Stimulated activated effector memory CD8-positive, alpha-beta T cell treated with anti-CD3 and anti-CD28 coated beads, Interleukin-12 subunit alpha, Interleukin-12 subunit beta, amount 100 ng/mL, for 72 hours (primary cell): ENCODE data around the gene UBAC2.

Experiments
- ATAC-seq: fragments of 150-1000 bp; cut with Tn5 transposase; 2 replicates; pipeline ENCODE4 v1.10.0; 2021
- DNase-seq, 2 donors: peaks; one replicate each; pipeline ENCODE4 v3.0.0; 2021 to 2022; ENCODE audit warnings: low spot score in 2 of 2
- H3K27ac Mint-ChIP-seq: one replicate; pipeline ENCODE4 v1.8.0; 2022; ENCODE audit warnings: mild to moderate bottlenecking, mixed read lengths
- H3K36me3 Mint-ChIP-seq: one replicate; pipeline ENCODE4 v1.8.0; 2022; ENCODE audit warnings: mild to moderate bottlenecking, mixed read lengths
- H3K4me1 Mint-ChIP-seq: one replicate; pipeline ENCODE4 v1.8.0; 2022; ENCODE audit warnings: mixed read lengths
- H3K4me3 Mint-ChIP-seq: one replicate; pipeline ENCODE4 v1.8.0; 2022; ENCODE audit warnings: mild to moderate bottlenecking, mixed read lengths
- H3K9me3 Mint-ChIP-seq: one replicate; pipeline ENCODE4 v1.8.0; 2022; ENCODE audit warnings: mixed read lengths

Gene UBAC2

GRCh38 chr13:99322297-99323103 is 121.8 kb downstream of the UBAC2 start:
- DNase-seq (peak in 1 of 2 donors; percentile 64), ATAC-seq (peak; percentile 94)
- no peaks in the 10 kb centered on the region for H3K9me3 Mint-ChIP-seq
- peaks cover 58% of the 10 kb centered on the region for H3K4me1 Mint-ChIP-seq
- H3K4me3 Mint-ChIP-seq, result peak overlapping the region; percentile 44
- H3K27ac Mint-ChIP-seq, result peak overlapping the region; percentile 91
- peaks cover 48% of the 10 kb centered on the region for H3K36me3 Mint-ChIP-seq

- no peak for ATAC-seq
- Mint-ChIP-seq H3K36me3 (peaks cover 38% of the 10 kb centered on the region), H3K4me3 (peak overlapping the region; percentile 44), H3K4me1 (peaks cover 58% of the 10 kb centered on the region), H3K9me3 (no peaks in the 10 kb centered on the region), H3K27ac (peak overlapping the region; percentile 91)
- DNase-seq, result peak in 1 of 2 donors; percentile 40
These were observed 122.8 kb downstream of the UBAC2 start for GRCh38 chr13:99323488-99323887.

GRCh38 chr13:99326012-99326411 is 125.4 kb downstream of the UBAC2 start:
- ATAC-seq (no peak), DNase-seq (no peak)
- Mint-ChIP-seq H3K9me3 (no peaks in the 10 kb centered on the region), H3K4me1 (peaks cover 55% of the 10 kb centered on the region), H3K27ac (peak overlapping the region; percentile 51), H3K4me3 (peak overlapping the region; percentile 27), H3K36me3 (peaks cover 36% of the 10 kb centered on the region)

GRCh38 chr13:99327126-99327525 is 126.5 kb downstream of the UBAC2 start:
- Mint-ChIP-seq H3K27ac (no peak overlapping the region), H3K9me3 (no peaks in the 10 kb centered on the region), H3K4me1 (peaks cover 62% of the 10 kb centered on the region), H3K4me3 (no peak overlapping the region), H3K36me3 (peaks cover 40% of the 10 kb centered on the region)
- DNase-seq (no peak), ATAC-seq (no peak)

GRCh38 chr13:99327761-99328160 is 127.1 kb downstream of the UBAC2 start:
- Mint-ChIP-seq H3K9me3 (no peaks in the 10 kb centered on the region), H3K4me3 (no peak overlapping the region), H3K36me3 (peaks cover 43% of the 10 kb centered on the region), H3K27ac (no peak overlapping the region), H3K4me1 (peaks cover 62% of the 10 kb centered on the region)
- DNase-seq (no peak), ATAC-seq (no peak)

GRCh38 chr13:99329477-99329876 is 128.8 kb downstream of the UBAC2 start:
- H3K27ac Mint-ChIP-seq, result no peak overlapping the region
- H3K4me1 Mint-ChIP-seq, result peaks cover 49% of the 10 kb centered on the region
- ATAC-seq (no peak), DNase-seq (no peak)
- peaks cover 38% of the 10 kb centered on the region for H3K36me3 Mint-ChIP-seq
- H3K9me3 Mint-ChIP-seq, result no peaks in the 10 kb centered on the region
- H3K4me3 Mint-ChIP-seq, result no peak overlapping the region

- no peak overlapping the region for H3K27ac Mint-ChIP-seq
- peaks cover 32% of the 10 kb centered on the region for H3K36me3 Mint-ChIP-seq
- no peaks in the 10 kb centered on the region for H3K9me3 Mint-ChIP-seq
- no peak overlapping the region for H3K4me3 Mint-ChIP-seq
- ATAC-seq (no peak), DNase-seq (no peak)
- H3K4me1 Mint-ChIP-seq, result peaks cover 46% of the 10 kb centered on the region
These were observed 130.3 kb downstream of the UBAC2 start for GRCh38 chr13:99330942-99331341.

GRCh38 chr13:99331881-99332293 is 131.2 kb downstream of the UBAC2 start:
- ATAC-seq (peak; percentile 98), DNase-seq (peak in 1 of 2 donors; percentile 59)
- peaks cover 39% of the 10 kb centered on the region for H3K4me1 Mint-ChIP-seq
- peaks cover 41% of the 10 kb centered on the region for H3K36me3 Mint-ChIP-seq
- no peak overlapping the region for H3K4me3 Mint-ChIP-seq
- H3K9me3 Mint-ChIP-seq, result no peaks in the 10 kb centered on the region
- no peak overlapping the region for H3K27ac Mint-ChIP-seq

- H3K4me1 Mint-ChIP-seq, result peaks cover 39% of the 10 kb centered on the region
- peak overlapping the region; percentile 80 for H3K27ac Mint-ChIP-seq
- H3K4me3 Mint-ChIP-seq, result no peak overlapping the region
- DNase-seq (peak in 1 of 2 donors; percentile 41), ATAC-seq (no peak)
- no peaks in the 10 kb centered on the region for H3K9me3 Mint-ChIP-seq
- peaks cover 43% of the 10 kb centered on the region for H3K36me3 Mint-ChIP-seq
These were observed 131.8 kb downstream of the UBAC2 start for GRCh38 chr13:99332456-99332855.

- DNase-seq, result no peak
- peaks cover 49% of the 10 kb centered on the region for H3K4me1 Mint-ChIP-seq
- H3K36me3 Mint-ChIP-seq, result peaks cover 51% of the 10 kb centered on the region
These were observed 133.6 kb downstream of the UBAC2 start for GRCh38 chr13:99334221-99334620.

GRCh38 chr13:99335087-99335486 is 134.4 kb downstream of the UBAC2 start:
- Mint-ChIP-seq H3K4me1 (peaks cover 47% of the 10 kb centered on the region), H3K36me3 (peaks cover 56% of the 10 kb centered on the region), H3K9me3 (no peaks in the 10 kb centered on the region), H3K27ac (no peak overlapping the region), H3K4me3 (no peak overlapping the region)
- ATAC-seq, result no peak
- DNase-seq, result no peak

More at GRCh38 chr13:99334221-99334620, 133.6 kb downstream of the UBAC2 start:
- H3K4me3 Mint-ChIP-seq, result no peak overlapping the region
- H3K27ac Mint-ChIP-seq, result no peak overlapping the region
- no peak for ATAC-seq
- H3K9me3 Mint-ChIP-seq, result no peaks in the 10 kb centered on the region

- Mint-ChIP-seq H3K27ac (no peak overlapping the region), H3K9me3 (no peaks in the 10 kb centered on the region), H3K4me1 (peaks cover 52% of the 10 kb centered on the region), H3K4me3 (no peak overlapping the region), H3K36me3 (peaks cover 56% of the 10 kb centered on the region)
- DNase-seq (peak in 1 of 2 donors; percentile 40), ATAC-seq (no peak)
These were observed 134.9 kb downstream of the UBAC2 start for GRCh38 chr13:99335603-99336002.

GRCh38 chr13:99339230-99339721 is 138.6 kb downstream of the UBAC2 start:
- ATAC-seq (no peak), DNase-seq (peak in 1 of 2 donors; percentile 32)
- peaks cover 56% of the 10 kb centered on the region for H3K36me3 Mint-ChIP-seq
- no peak overlapping the region for H3K4me3 Mint-ChIP-seq
- no peak overlapping the region for H3K27ac Mint-ChIP-seq
- peaks cover 46% of the 10 kb centered on the region for H3K4me1 Mint-ChIP-seq
- no peaks in the 10 kb centered on the region for H3K9me3 Mint-ChIP-seq

- peaks cover 51% of the 10 kb centered on the region for H3K4me1 Mint-ChIP-seq
- ATAC-seq (peak; percentile 87), DNase-seq (peak in 1 of 2 donors; percentile 55)
- no peaks in the 10 kb centered on the region for H3K9me3 Mint-ChIP-seq
- no peak overlapping the region for H3K27ac Mint-ChIP-seq
- H3K4me3 Mint-ChIP-seq, result peak overlapping the region; percentile 22
- H3K36me3 Mint-ChIP-seq, result peaks cover 62% of the 10 kb centered on the region
These were observed 139.2 kb downstream of the UBAC2 start for GRCh38 chr13:99339736-99340397.

- H3K4me3 Mint-ChIP-seq, result peak overlapping the region; percentile 22
- H3K36me3 Mint-ChIP-seq, result peaks cover 66% of the 10 kb centered on the region
- H3K27ac Mint-ChIP-seq, result no peak overlapping the region
- no peaks in the 10 kb centered on the region for H3K9me3 Mint-ChIP-seq
- ATAC-seq (no peak), DNase-seq (no peak)
- H3K4me1 Mint-ChIP-seq, result peaks cover 51% of the 10 kb centered on the region
These were observed 140.0 kb downstream of the UBAC2 start for GRCh38 chr13:99340638-99341037.
